GM19452 (cell line): Measurements from ENCODE around the gene LRRC28.

ENCODE experiments used
- ATAC-seq: cut with Tn5 transposase; IDR thresholded peaks from one replicate; pipeline ENCODE4 v1.9.1; 2021; ENCODE audit not compliant: unreplicated experiment

LRRC28 gene

GRCh38 chr15:99341786-99342185 lies 90.5 kb downstream of the LRRC28 start:
- ATAC-seq = no peak

- no peak for ATAC-seq
These were observed 91.9 kb downstream of the LRRC28 start for GRCh38 chr15:99343208-99343607.

GRCh38 chr15:99343881-99344551 lies 92.7 kb downstream of the LRRC28 start:
- no peak for ATAC-seq

GRCh38 chr15:99344639-99345038 lies 93.4 kb downstream of the LRRC28 start:
- ATAC-seq = no peak

GRCh38 chr15:99345242-99345641 lies 94.0 kb downstream of the LRRC28 start:
- no peak for ATAC-seq

GRCh38 chr15:99345832-99346462 lies 94.7 kb downstream of the LRRC28 start:
- peak; percentile 50 for ATAC-seq

- no peak for ATAC-seq
These were observed 96.3 kb downstream of the LRRC28 start for GRCh38 chr15:99347574-99347973.

GRCh38 chr15:99348412-99348811 lies 97.1 kb downstream of the LRRC28 start:
- no peak for ATAC-seq

- no peak for ATAC-seq
These were observed 99.1 kb downstream of the LRRC28 start for GRCh38 chr15:99350408-99350807.

- ATAC-seq = no peak
These were observed 108.5 kb downstream of the LRRC28 start for GRCh38 chr15:99359769-99360168.

- no peak for ATAC-seq
These were observed 110.4 kb downstream of the LRRC28 start for GRCh38 chr15:99361545-99362185.

- peak; percentile 80 for ATAC-seq
These were observed 114.0 kb downstream of the LRRC28 start for GRCh38 chr15:99365242-99365641.

GRCh38 chr15:99366013-99366412 lies 114.7 kb downstream of the LRRC28 start:
- ATAC-seq = no peak

- no peak for ATAC-seq
These were observed 117.5 kb downstream of the LRRC28 start for GRCh38 chr15:99368743-99369142.

GRCh38 chr15:99369196-99369595 lies 117.9 kb downstream of the LRRC28 start:
- no peak for ATAC-seq

GRCh38 chr15:99371180-99372103 lies 120.2 kb downstream of the LRRC28 start:
- ATAC-seq = peak; percentile 83

- ATAC-seq = no peak
These were observed 133.9 kb downstream of the LRRC28 start for GRCh38 chr15:99385005-99385669.

- ATAC-seq = no peak
These were observed 134.6 kb downstream of the LRRC28 start for GRCh38 chr15:99385865-99386264.

GRCh38 chr15:99386391-99386790 lies 135.1 kb downstream of the LRRC28 start:
- ATAC-seq = no peak

- no peak for ATAC-seq
These were observed 136.3 kb downstream of the LRRC28 start for GRCh38 chr15:99387421-99388168.
